Hepatocyte (in vitro differentiated cells): ENCODE measurements around the gene CHN2. TPM values are rescaled to one million over a fixed set of nuclear protein-coding genes. Genes with fewer than 3 reads are reported as not detected.

Source experiments
- DNase-seq: peaks from one replicate; pipeline ENCODE4 v3.0.0-alpha.2; 2016; ENCODE audit warnings: low spot score
- H2AFZ ChIP-seq: fragments of 200-600 bp; sonication (generic); 2 replicates; pipeline ENCODE4 v1.6.0; 2016; ENCODE audit warnings: antibody characterized with exemption, mild to moderate bottlenecking
- H3K27ac ChIP-seq: fragments of 200-600 bp; sonication (generic); 2 replicates; pipeline ENCODE4 v1.5.1; 2016; ENCODE audit warnings: mild to moderate bottlenecking
- H3K27me3 ChIP-seq: fragments of 200-600 bp; sonication (generic); 2 replicates; pipeline ENCODE4 v1.6.1; 2016
- H3K36me3 ChIP-seq: fragments of 200-600 bp; sonication (generic); replicated peaks from 2 replicates; pipeline ENCODE4 v1.5.1; 2016; ENCODE audit warnings: low read depth; ENCODE audit not compliant: insufficient read depth
- H3K4me1 ChIP-seq: fragments of 200-600 bp; sonication (generic); 2 replicates; pipeline ENCODE4 v1.5.1; 2016; ENCODE audit warnings: mild to moderate bottlenecking, moderate library complexity; ENCODE audit not compliant: insufficient read depth
- H3K4me2 ChIP-seq: fragments of 200-600 bp; sonication (generic); 2 replicates; pipeline ENCODE4 v1.6.0; 2016
- H3K4me3 ChIP-seq: fragments of 200-600 bp; sonication (generic); 2 replicates; pipeline ENCODE4 v1.5.1; 2016; ENCODE audit warnings: mild to moderate bottlenecking
- H3K79me2 ChIP-seq: fragments of 200-600 bp; sonication (generic); 2 replicates; pipeline ENCODE4 v1.6.0; 2017; ENCODE audit warnings: mild to moderate bottlenecking
- H3K9me2 ChIP-seq: fragments of 200-600 bp; sonication (generic); replicated peaks from 2 replicates; pipeline ENCODE4 v1.6.0; 2017; ENCODE audit warnings: mild to moderate bottlenecking; ENCODE audit not compliant: insufficient read depth
- H3K9me3 ChIP-seq: fragments of 200-600 bp; sonication (generic); 2 replicates; pipeline ENCODE4 v1.5.1; 2016; ENCODE audit warnings: low read depth, mild to moderate bottlenecking
- H4K20me1 ChIP-seq: fragments of 200-600 bp; sonication (generic); 2 replicates; pipeline ENCODE4 v1.6.0; 2016; ENCODE audit warnings: mild to moderate bottlenecking; ENCODE audit not compliant: insufficient read depth, poor library complexity, severe bottlenecking
- EZH2 ChIP-seq: fragments of 200-600 bp; sonication (generic); IDR thresholded peaks from 2 replicates; pipeline ENCODE4 v1.6.1; 2016; ENCODE audit warnings: antibody characterized with exemption, mild to moderate bottlenecking, borderline replicate concordance
- EZH2phosphoT487 ChIP-seq: fragments of 200-600 bp; sonication (generic); IDR thresholded peaks from one replicate; pipeline ENCODE4 v1.6.1; 2018; ENCODE audit warnings: antibody characterized with exemption, mild to moderate bottlenecking, low read depth, moderate library complexity; ENCODE audit not compliant: unreplicated experiment, severe bottlenecking
- WGBS: methylation state at CpG from one replicate; pipeline ENCODE4 v1.1.6; 2016; ENCODE audit warnings: low lambda C conversion rate; ENCODE audit errors: missing lambda C conversion rate; 5-methylcytosine and 5-hydroxymethylcytosine counted together
- polyA plus RNA-seq: library from polyadenylated mRNA; unstranded; fragments of >200 nt; fragmentation: Nextera tagmentation; extraction: Ambion mirVana; gene quantifications from 2 replicates; pipeline ENCODE4 v1.2.1, GENCODE V29; 2016
- total RNA-seq: library from RNA; depleted of rRNA; stranded (reverse); fragments of >200 nt; gene quantifications from 2 replicates; pipeline ENCODE4 v1.2.3, GENCODE V29; 2014
- TF ChIP-seq, protein P1 (sequence below): fragments of 200-600 bp; sonication (generic); IDR thresholded peaks from 2 replicates; pipeline ENCODE4 v1.5.1; 2016; ENCODE audit warnings: antibody characterized with exemption, mild to moderate bottlenecking; ENCODE audit not compliant: poor library complexity

The CHN2 gene
- total and polyA plus RNA-seq, 2 experiments from 2014 or later = 8.7 to 12.3 TPM

- DNase-seq = no peak
- Histone ChIP-seq H4K20me1 (no peaks in the 10 kb centered on the region), H3K27me3 (no peaks in the 10 kb centered on the region), H3K4me3 (no peak overlapping the region), H3K36me3 (no peaks in the 10 kb centered on the region), H3K9me3 (no peaks in the 10 kb centered on the region), H3K9me2 (no peaks in the 10 kb centered on the region), H3K4me2 (no peak overlapping the region), H2AFZ (no peak overlapping the region), H3K27ac (no peak overlapping the region), H3K79me2 (no peaks in the 10 kb centered on the region), H3K4me1 (peaks cover 11% of the 10 kb centered on the region)
- TF ChIP-seq EZH2 (no peak), EZH2phosphoT487 (no peak)
- TF ChIP-seq, protein P1, sequence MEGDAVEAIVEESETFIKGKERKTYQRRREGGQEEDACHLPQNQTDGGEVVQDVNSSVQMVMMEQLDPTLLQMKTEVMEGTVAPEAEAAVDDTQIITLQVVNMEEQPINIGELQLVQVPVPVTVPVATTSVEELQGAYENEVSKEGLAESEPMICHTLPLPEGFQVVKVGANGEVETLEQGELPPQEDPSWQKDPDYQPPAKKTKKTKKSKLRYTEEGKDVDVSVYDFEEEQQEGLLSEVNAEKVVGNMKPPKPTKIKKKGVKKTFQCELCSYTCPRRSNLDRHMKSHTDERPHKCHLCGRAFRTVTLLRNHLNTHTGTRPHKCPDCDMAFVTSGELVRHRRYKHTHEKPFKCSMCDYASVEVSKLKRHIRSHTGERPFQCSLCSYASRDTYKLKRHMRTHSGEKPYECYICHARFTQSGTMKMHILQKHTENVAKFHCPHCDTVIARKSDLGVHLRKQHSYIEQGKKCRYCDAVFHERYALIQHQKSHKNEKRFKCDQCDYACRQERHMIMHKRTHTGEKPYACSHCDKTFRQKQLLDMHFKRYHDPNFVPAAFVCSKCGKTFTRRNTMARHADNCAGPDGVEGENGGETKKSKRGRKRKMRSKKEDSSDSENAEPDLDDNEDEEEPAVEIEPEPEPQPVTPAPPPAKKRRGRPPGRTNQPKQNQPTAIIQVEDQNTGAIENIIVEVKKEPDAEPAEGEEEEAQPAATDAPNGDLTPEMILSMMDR = no peak
- 94% methylated on average over 3 of the region's 3 CpGs for WGBS
These were observed 20.2 kb downstream of the CHN2 start for GRCh38 chr7:29214816-29215215.

- H3K4me3 ChIP-seq = no peak overlapping the region
- no peaks in the 10 kb centered on the region for H3K9me3 ChIP-seq
- H3K9me2 ChIP-seq = no peaks in the 10 kb centered on the region
- no peak overlapping the region for H2AFZ ChIP-seq
- no peak overlapping the region for H3K4me2 ChIP-seq
- peaks cover 11% of the 10 kb centered on the region for H3K4me1 ChIP-seq
- H3K27ac ChIP-seq = no peak overlapping the region
- no peak for DNase-seq
- 93% methylated on average over 1 of the region's 1 CpG for WGBS
- TF ChIP-seq, protein P1 = no peak
- TF ChIP-seq EZH2phosphoT487 (no peak), EZH2 (no peak)
- no peaks in the 10 kb centered on the region for H3K27me3 ChIP-seq
- no peaks in the 10 kb centered on the region for H3K36me3 ChIP-seq
- H4K20me1 ChIP-seq = no peaks in the 10 kb centered on the region
- H3K79me2 ChIP-seq = no peaks in the 10 kb centered on the region
These were observed 21.6 kb downstream of the CHN2 start for GRCh38 chr7:29216128-29216527.

DNA sequence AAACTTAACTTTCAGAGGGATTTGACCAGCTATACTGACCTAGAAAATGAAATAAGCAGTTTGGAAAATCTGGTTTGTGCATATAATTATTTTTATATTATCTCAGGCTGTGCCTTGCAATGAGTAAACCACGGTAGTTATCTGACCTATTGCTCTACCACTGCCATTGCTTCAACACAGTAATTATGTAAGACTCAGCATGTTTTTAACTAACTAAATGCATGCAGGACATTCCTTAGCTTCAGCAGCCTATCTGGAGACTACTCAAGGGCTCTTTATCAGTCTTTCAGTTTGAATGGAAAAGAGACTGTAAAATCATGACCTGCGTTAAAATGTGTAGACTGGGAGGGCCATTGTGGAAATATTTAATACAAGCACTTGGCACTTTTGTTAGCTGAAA, 22.5 kb downstream of the CHN2 start:
- Histone ChIP-seq H3K4me2 (no peak overlapping the region), H3K27me3 (no peaks in the 10 kb centered on the region), H3K9me3 (no peaks in the 10 kb centered on the region), H4K20me1 (no peaks in the 10 kb centered on the region), H2AFZ (no peak overlapping the region), H3K27ac (no peak overlapping the region), H3K4me1 (peaks cover 11% of the 10 kb centered on the region), H3K79me2 (no peaks in the 10 kb centered on the region), H3K4me3 (no peak overlapping the region), H3K36me3 (no peaks in the 10 kb centered on the region), H3K9me2 (no peaks in the 10 kb centered on the region)
- peak; percentile 26 for DNase-seq
- TF ChIP-seq, protein P1 = no peak
- TF ChIP-seq EZH2 = no peak
- no peak for TF ChIP-seq EZH2phosphoT487
- 20% methylated on average over 2 of the region's 2 CpGs for WGBS

- H3K9me2 ChIP-seq = no peaks in the 10 kb centered on the region
- H3K36me3 ChIP-seq = no peaks in the 10 kb centered on the region
- H3K79me2 ChIP-seq = no peaks in the 10 kb centered on the region
- H2AFZ ChIP-seq = no peak overlapping the region
- H3K27ac ChIP-seq = no peak overlapping the region
- H4K20me1 ChIP-seq = no peaks in the 10 kb centered on the region
- DNase-seq = no peak
- H3K27me3 ChIP-seq = no peaks in the 10 kb centered on the region
- no peaks in the 10 kb centered on the region for H3K9me3 ChIP-seq
- TF ChIP-seq EZH2phosphoT487 (no peak), EZH2 (no peak)
- TF ChIP-seq, protein P1 = no peak
- H3K4me3 ChIP-seq = no peak overlapping the region
- H3K4me1 ChIP-seq = no peaks in the 10 kb centered on the region
- WGBS = 75% methylated on average over 1 of the region's 1 CpG
- H3K4me2 ChIP-seq = no peak overlapping the region
These were observed 30.2 kb downstream of the CHN2 start for GRCh38 chr7:29224726-29225125.
